Ascending aorta (tissue), 2 donors: ENCODE data around the gene CLEC20A. TPM values are rescaled to one million over a fixed set of nuclear protein-coding genes. Genes with fewer than 3 reads are reported as not detected.

ENCODE experiments used
- DNase-seq, 2 donors: peaks; one replicate each; pipeline ENCODE4 v3.0.0-alpha.2; 2019; ENCODE audit warnings: low spot score in 2 of 2
- H3K27ac ChIP-seq, 2 donors: fragments of 200-600 bp; sonication (generic); one replicate each; pipeline ENCODE4 v1.5.1; 2016 to 2017; ENCODE audit warnings: mild to moderate bottlenecking in 1 of 2
- H3K27me3 ChIP-seq: fragments of 200-600 bp; sonication (generic); one replicate; pipeline ENCODE4 v1.5.1; 2017
- H3K36me3 ChIP-seq, 2 donors: fragments of 200-600 bp; sonication (generic); one replicate each; pipeline ENCODE4 v1.5.1; 2016
- H3K4me1 ChIP-seq, 2 donors: fragments of 200-600 bp; sonication (generic); one replicate each; pipeline ENCODE4 v1.5.1; 2016 to 2017; ENCODE audit warnings: mild to moderate bottlenecking in 1 of 2
- H3K4me3 ChIP-seq, 2 donors: fragments of 200-600 bp; sonication (generic); one replicate each; pipeline ENCODE4 v1.5.1; 2016 to 2017; ENCODE audit warnings: mild to moderate bottlenecking in 1 of 2
- H3K9me3 ChIP-seq, 2 donors: fragments of 200-600 bp; sonication (generic); one replicate each; pipeline ENCODE4 v1.5.1; 2016
- CTCF ChIP-seq, 3 experiments: fragments of 200-600 bp in 2 of 3; fragments of 450-650 bp in 1 of 3; sonication (generic) in 2 of 3; IDR thresholded peaks; one replicate each; pipeline ENCODE4 v1.5.1; 2016 to 2019; ENCODE audit warnings: antibody characterized with exemption in 3 of 3, mild to moderate bottlenecking in 1 of 3, moderate library complexity in 1 of 3
- intact Hi-C: fragments of 100-400 bp; cut with DNase I; formaldehyde crosslinking; loops from one replicate; pipeline ENCODE4 v1.15.1; 2023
- total RNA-seq: library from RNA; depleted of rRNA; stranded (reverse); fragments of >200 nt; gene quantifications from one replicate; pipeline ENCODE4 v1.1.0, GENCODE V29; 2016

Gene CLEC20A
- not detected for total RNA-seq

- Histone ChIP-seq H3K27ac (no peak within 1 kb of the TSS), H3K36me3 (no peaks in the 10 kb centered on the region), H3K9me3 (no peaks in the 10 kb centered on the region), H3K4me3 (no peak within 1 kb of the TSS), H3K27me3 (no peaks in the 10 kb centered on the region), H3K4me1 (no peaks in the 10 kb centered on the region)
- intact Hi-C loops, result no loop called here
- no peak for DNase-seq
- TF ChIP-seq CTCF (IDR thresholded peaks at IDR 0.05), result no peak
Measured at GRCh38 chr1:178496410-178497135, at the start of gene CLEC20A. CLEC20A (minus strand) TSS chr1:178496964; CDS start chr1:178496939, 25 bp downstream.

GRCh38 chr1:178544531-178544930, 47.8 kb upstream of the CLEC20A start:
- no peak overlapping the region for H3K4me3 ChIP-seq
- no peaks in the 10 kb centered on the region for H3K9me3 ChIP-seq
- TF ChIP-seq CTCF (IDR thresholded peaks at IDR 0.05), result no peak
- peaks cover 0 to 6% of the 10 kb centered on the region in 2 donors for H3K4me1 ChIP-seq
- no peak overlapping the region for H3K27ac ChIP-seq
- peaks cover 0 to 9% of the 10 kb centered on the region in 2 donors for H3K36me3 ChIP-seq
- intact Hi-C loops, result loop anchor here (5.0 kb wide), 1 partner anchor 458 kb away; no protein-coding TSS in a partner anchor
- H3K27me3 ChIP-seq, result no peaks in the 10 kb centered on the region
- DNase-seq, result no peak

- Histone ChIP-seq H3K27ac (peak overlapping the region in 1 of 2 donors; percentile 69), H3K9me3 (no peaks in the 10 kb centered on the region), H3K27me3 (no peaks in the 10 kb centered on the region), H3K4me1 (peaks cover 0 to 6% of the 10 kb centered on the region in 2 donors), H3K36me3 (peaks cover 0 to 9% of the 10 kb centered on the region in 2 donors), H3K4me3 (peak overlapping the region; percentile 92 to 96)
- no peak for TF ChIP-seq CTCF (IDR thresholded peaks at IDR 0.05)
- intact Hi-C loops, result loop anchor here (5.0 kb wide), 1 partner anchor 459 kb away; no protein-coding TSS in a partner anchor
- no peak for DNase-seq
Measured at GRCh38 chr1:178543290-178543607, 46.5 kb upstream of the CLEC20A start.

GRCh38 chr1:178542554-178543289, 46.0 kb upstream of the CLEC20A start:
- intact Hi-C loops, result loop anchor here (1.0 to 5.0 kb wide), 2 partner anchors 211 to 460 kb away; no protein-coding TSS in a partner anchor
- Histone ChIP-seq H3K4me1 (peaks cover 0 to 6% of the 10 kb centered on the region in 2 donors), H3K27me3 (no peaks in the 10 kb centered on the region), H3K9me3 (no peaks in the 10 kb centered on the region), H3K36me3 (peaks cover 0 to 4% of the 10 kb centered on the region in 2 donors), H3K27ac (peak overlapping the region; percentile 69 to 72), H3K4me3 (peak overlapping the region; percentile 92 to 96)
- TF ChIP-seq CTCF (IDR thresholded peaks at IDR 0.05), result peak; percentile 90 to 99 (median 98)
- peak; percentile 39 to 95 for DNase-seq

GRCh38 chr1:178541829-178542553, 45.2 kb upstream of the CLEC20A start:
- TF ChIP-seq CTCF (IDR thresholded peaks at IDR 0.05), result no peak
- Histone ChIP-seq H3K9me3 (no peaks in the 10 kb centered on the region), H3K4me3 (peak overlapping the region; percentile 92 to 96), H3K4me1 (peaks cover 0 to 6% of the 10 kb centered on the region in 2 donors), H3K27ac (peak overlapping the region; percentile 69 to 72), H3K36me3 (peaks cover 0 to 4% of the 10 kb centered on the region in 2 donors), H3K27me3 (no peaks in the 10 kb centered on the region)
- intact Hi-C loops, result loop anchor here (1.0 to 5.0 kb wide), 2 partner anchors 211 to 460 kb away; no protein-coding TSS in a partner anchor
- DNase-seq, result peak in 1 of 2 donors; percentile 69
